ENCODE data around the gene CD72. TPM values are rescaled to one million over a fixed set of nuclear protein-coding genes. Genes with fewer than 3 reads are reported as not detected.

CD72 gene
- total RNA-seq, 1 experiment from 2014 or later: 0.86 TPM

Other genes with a start within 250 kb of the CD72 start
- 27.2 and 40.5 TPM in 2 replicates for gene RUSC2, start 128.3 kb downstream of the CD72 start, total RNA-seq (2014; rRNA removed; shearing (Covaris generic); ENCODE audit: low replicate concordance)
- 17.4 and 21.5 TPM in 2 replicates for gene TESK1, start 13.2 kb downstream of the CD72 start, total RNA-seq (2014; rRNA removed; shearing (Covaris generic); ENCODE audit: low replicate concordance)
- 1.4 and 4.0 TPM in 2 replicates for gene SIT1, start 32.5 kb upstream of the CD72 start, total RNA-seq (2014; rRNA removed; shearing (Covaris generic); ENCODE audit: low replicate concordance)
- 8,012 and 15,182 TPM in 2 replicates for gene RMRP, start 39.6 kb upstream of the CD72 start, total RNA-seq (2014; rRNA removed; shearing (Covaris generic); ENCODE audit: low replicate concordance)
- gene CCDC107, start 39.9 kb upstream of the CD72 start, total RNA-seq (2014; rRNA removed; shearing (Covaris generic); ENCODE audit: low replicate concordance): 72.4 and 84.4 TPM in 2 replicates
- gene ARHGEF39, start 46.8 kb upstream of the CD72 start, total RNA-seq (2014; rRNA removed; shearing (Covaris generic); ENCODE audit: low replicate concordance): 15.5 and 35.6 TPM in 2 replicates
- gene CA9, start 55.5 kb upstream of the CD72 start, total RNA-seq (2014; rRNA removed; shearing (Covaris generic); ENCODE audit: low replicate concordance): 0.40 TPM in 1 of 2 replicates, not detected in the other
- gene TPM2, start 71.5 kb upstream of the CD72 start, total RNA-seq (2014; rRNA removed; shearing (Covaris generic); ENCODE audit: low replicate concordance): 2,986 and 3,667 TPM in 2 replicates
- gene TLN1, start 113.8 kb upstream of the CD72 start, total RNA-seq (2014; rRNA removed; shearing (Covaris generic); ENCODE audit: low replicate concordance): 453 and 652 TPM in 2 replicates
- gene CREB3, start 114.3 kb upstream of the CD72 start, total RNA-seq (2014; rRNA removed; shearing (Covaris generic); ENCODE audit: low replicate concordance): 168 and 170 TPM in 2 replicates
- gene GBA2, start 130.8 kb upstream of the CD72 start, total RNA-seq (2014; rRNA removed; shearing (Covaris generic); ENCODE audit: low replicate concordance): 32.7 and 58.6 TPM in 2 replicates
- gene RGP1, start 130.9 kb upstream of the CD72 start, total RNA-seq (2014; rRNA removed; shearing (Covaris generic); ENCODE audit: low replicate concordance): 25.9 and 33.7 TPM in 2 replicates
- not detected in 2 replicates for gene MSMP, start 135.9 kb upstream of the CD72 start, total RNA-seq (2014; rRNA removed; shearing (Covaris generic); ENCODE audit: low replicate concordance)
- 32.5 and 42.0 TPM in 2 replicates for gene NPR2, start 173.2 kb upstream of the CD72 start, total RNA-seq (2014; rRNA removed; shearing (Covaris generic); ENCODE audit: low replicate concordance)
- gene SPAG8, start 193.8 kb upstream of the CD72 start, total RNA-seq (2014; rRNA removed; shearing (Covaris generic); ENCODE audit: low replicate concordance): 2.4 TPM in 1 of 2 replicates, not detected in the other
- 67.7 and 120 TPM in 2 replicates for gene HINT2, start 196.6 kb upstream of the CD72 start, total RNA-seq (2014; rRNA removed; shearing (Covaris generic); ENCODE audit: low replicate concordance)
- not detected in 2 replicates for gene FAM221B, start 210.3 kb upstream of the CD72 start, total RNA-seq (2014; rRNA removed; shearing (Covaris generic); ENCODE audit: low replicate concordance)
- gene TMEM8B, start 210.8 kb upstream of the CD72 start, total RNA-seq (2014; rRNA removed; shearing (Covaris generic); ENCODE audit: low replicate concordance): 2.7 and 3.6 TPM in 2 replicates

Measured in MG63 (cell line).